Esophagus squamous epithelium (tissue), 5 donors: ENCODE results near the gene FNBP1L. TPM values are rescaled to one million over a fixed set of nuclear protein-coding genes. Genes with fewer than 3 reads are reported as not detected.
"Not testable (repeated sequence)": the region's sequence is repeated elsewhere in the genome, so short reads cannot be mapped to it uniquely, and the experiment has no call there.

ENCODE experiments used
- DNase-seq: peaks from one replicate; lab custom pipeline; 2025; lab: John Stamatoyannopoulos, UW
- H3K27ac ChIP-seq, 4 donors: fragments of 200-600 bp; sonication (generic); one replicate each; pipeline ENCODE4 v1.5.1; 2016 to 2019; ENCODE audit warnings: mild to moderate bottlenecking in 1 of 4
- H3K27me3 ChIP-seq, 4 donors: fragments of 200-600 bp; sonication (generic); 1 replicate in 3 of 4; 2 replicates in 1 of 4; pipeline versions ENCODE4 v1.5.1 to v1.6.0; 2017 to 2021; ENCODE audit warnings: antibody characterized with exemption in 1 of 4
- H3K36me3 ChIP-seq, 3 donors: fragments of 200-600 bp; sonication (generic); one replicate each; pipeline ENCODE4 v1.5.1; 2016 to 2019
- H3K4me1 ChIP-seq, 3 donors: fragments of 200-600 bp; sonication (generic); one replicate each; pipeline ENCODE4 v1.5.1; 2017 to 2019
- H3K4me3 ChIP-seq, 4 donors: fragments of 200-600 bp; sonication (generic); 1 replicate in 3 of 4; 2 replicates in 1 of 4; pipeline ENCODE4 v1.5.1; 2016 to 2019; ENCODE audit warnings: mild to moderate bottlenecking in 2 of 4, moderate library complexity in 1 of 4
- H3K9me3 ChIP-seq, 3 donors: fragments of 200-600 bp; sonication (generic); one replicate each; pipeline ENCODE4 v1.5.1; 2016 to 2019
- CTCF ChIP-seq, 6 experiments: fragments of 450-650 bp in 4 of 6; fragments of 200-600 bp in 2 of 6; sonication (generic) in 2 of 6; IDR thresholded peaks; one replicate each; pipeline ENCODE4 v1.5.1; 2016 to 2019; ENCODE audit warnings: antibody characterized with exemption in 6 of 6, mild to moderate bottlenecking in 4 of 6, moderate library complexity in 4 of 6
- POLR2A ChIP-seq, 4 donors: fragments of 450-650 bp; IDR thresholded peaks; one replicate each; pipeline ENCODE4 v1.6.1; 2017; ENCODE audit warnings: antibody characterized with exemption in 4 of 4, mild to moderate bottlenecking in 4 of 4, moderate library complexity in 3 of 4
- WGBS, 2 donors: methylation state at CpG; one replicate each; pipeline ENCODE4 v1.1.5; 2018; 5-methylcytosine and 5-hydroxymethylcytosine counted together
- intact Hi-C: fragments of 100-400 bp; cut with DNase I; formaldehyde crosslinking; loops from one replicate; pipeline ENCODE4 v1.15.0; 2022
- total RNA-seq, 4 donors: library from RNA; depleted of rRNA; stranded (reverse); fragments of >200 nt; gene quantifications; one replicate each; pipeline ENCODE4 v1.1.0, GENCODE V29; 2016
- donor health status: DM: yes; HTN: yes; CAD: no.

Gene FNBP1L
- total RNA-seq, 4 donors from 2014 or later = 7.5 to 14.2 (median 9.0) TPM

- Histone ChIP-seq H3K9me3 (peaks cover 0 to 6% (median 0%) of the 10 kb centered on the region in 3 donors), H3K4me1 (peaks cover 0 to 14% (median 6%) of the 10 kb centered on the region in 3 donors), H3K4me3 (no peak overlapping the region), H3K27ac (no peak overlapping the region), H3K36me3 (no peaks in the 10 kb centered on the region), H3K27me3 (no peaks in the 10 kb centered on the region)
- WGBS, 2 donors = 11 to 25% methylated on average over 1 of the region's 1 CpG
- no peak for DNase-seq
- intact Hi-C loops = no loop called here
- TF ChIP-seq CTCF (IDR thresholded peaks at IDR 0.05) (no peak), POLR2A (IDR thresholded peaks at IDR 0.05) (no peak)
Observed at GRCh38 chr1:93471911-93472310, 24.0 kb downstream of the FNBP1L start.

- intact Hi-C loops = no loop called here
- WGBS, 2 donors = 74 to 78% methylated on average over 2 of the region's 2 CpGs
Observed at GRCh38 chr1:93474321-93474720, 26.4 kb downstream of the FNBP1L start.

GRCh38 chr1:93475681-93476080 is 27.8 kb downstream of the FNBP1L start:
- no peak for DNase-seq
- Histone ChIP-seq H3K4me1 (peaks cover 0 to 14% (median 6%) of the 10 kb centered on the region in 3 donors), H3K9me3 (peaks cover 0 to 23% (median 4%) of the 10 kb centered on the region in 3 donors), H3K4me3 (no peak overlapping the region), H3K36me3 (no peaks in the 10 kb centered on the region), H3K27ac (no peak overlapping the region), H3K27me3 (no peaks in the 10 kb centered on the region)
- TF ChIP-seq CTCF (IDR thresholded peaks at IDR 0.05) (no peak), POLR2A (IDR thresholded peaks at IDR 0.05) (no peak)
- intact Hi-C loops = no loop called here
- 67 to 77% methylated on average over 1 of the region's 1 CpG for WGBS, 2 donors

More at GRCh38 chr1:93474321-93474720, 26.4 kb downstream of the FNBP1L start:
- Histone ChIP-seq H3K4me3 (no peak overlapping the region), H3K4me1 (peaks cover 0 to 14% (median 6%) of the 10 kb centered on the region in 3 donors), H3K27me3 (no peaks in the 10 kb centered on the region), H3K27ac (no peak overlapping the region), H3K36me3 (no peaks in the 10 kb centered on the region), H3K9me3 (peaks cover 0 to 12% (median 3%) of the 10 kb centered on the region in 3 donors)
- no peak for DNase-seq
- no peak for TF ChIP-seq CTCF (IDR thresholded peaks at IDR 0.05)
- TF ChIP-seq POLR2A (IDR thresholded peaks at IDR 0.05) = no peak

- H3K4me3 ChIP-seq, DNase-seq, H3K27ac ChIP-seq, intact Hi-C loops, H3K4me1 ChIP-seq, H3K27me3 ChIP-seq, H3K36me3 ChIP-seq: not testable (repeated sequence)
- peaks cover 0 to 23% (median 4%) of the 10 kb centered on the region in 3 donors for H3K9me3 ChIP-seq
- 93 to 96% methylated on average over 8 of the region's 8 CpGs for WGBS, 2 donors
Observed at GRCh38 chr1:93479133-93479745, 31.3 kb downstream of the FNBP1L start.

- peaks cover 0 to 23% (median 4%) of the 10 kb centered on the region in 3 donors for H3K9me3 ChIP-seq
- intact Hi-C loops, DNase-seq, H3K4me1 ChIP-seq, H3K4me3 ChIP-seq, H3K27me3 ChIP-seq, H3K36me3 ChIP-seq, H3K27ac ChIP-seq: not testable (repeated sequence)
- WGBS, 2 donors = 86 to 91% methylated on average over 5 of the region's 5 CpGs
Observed at GRCh38 chr1:93481899-93482298, 34.0 kb downstream of the FNBP1L start.

GRCh38 chr1:93483200-93483599 is 35.3 kb downstream of the FNBP1L start:
- TF ChIP-seq CTCF (IDR thresholded peaks at IDR 0.05) (no peak), POLR2A (IDR thresholded peaks at IDR 0.05) (no peak)
- no peaks in the 10 kb centered on the region for H3K27me3 ChIP-seq
- H3K4me1 ChIP-seq = no peaks in the 10 kb centered on the region
- WGBS, 2 donors = 82 to 91% methylated on average over 3 of the region's 3 CpGs
- H3K36me3 ChIP-seq = no peaks in the 10 kb centered on the region
- DNase-seq = no peak
- H3K9me3 ChIP-seq = peaks cover 0 to 22% (median 4%) of the 10 kb centered on the region in 3 donors
- no peak overlapping the region for H3K27ac ChIP-seq
- no peak overlapping the region for H3K4me3 ChIP-seq
- intact Hi-C loops = no loop called here
